ENCODE measurements around the gene MALT1. TPM values are rescaled to one million over a fixed set of nuclear protein-coding genes. Genes with fewer than 3 reads are reported as not detected.

MALT1 gene
- total and polyA plus RNA-seq, 2 donors (not counting 1 experiment from before 2014, with no cell fraction given), result 18.0 to 25.5 TPM

DNA sequence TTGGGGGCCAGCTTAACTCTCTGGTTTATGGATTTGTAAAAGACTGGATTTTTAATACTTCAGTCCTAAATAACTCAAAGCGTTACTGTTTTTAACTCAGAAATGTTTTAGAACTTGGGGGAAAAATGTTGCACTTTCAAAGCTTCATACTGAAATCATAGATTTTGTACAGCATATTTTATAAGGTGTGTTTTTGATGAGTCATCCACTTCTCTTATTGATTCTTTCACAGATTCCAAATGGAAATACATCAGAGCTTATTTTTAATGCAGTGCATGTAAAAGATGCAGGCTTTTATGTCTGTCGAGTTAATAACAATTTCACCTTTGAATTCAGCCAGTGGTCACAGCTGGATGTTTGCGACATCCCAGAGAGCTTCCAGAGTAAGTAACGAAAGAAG lies 28.9 kb downstream of the MALT1 start:
- Histone ChIP-seq H2AFZ (ENCODE audit: low read length) (no peak overlapping the region), H3K9me3 (ENCODE audit: control insufficient read depth, insufficient read depth, low read depth, low read length) (no peaks in the 10 kb centered on the region), H3K79me2 (ENCODE audit: control insufficient read depth, insufficient read depth, low read length) (no peaks in the 10 kb centered on the region), H3K4me2 (ENCODE audit: extremely low read depth, insufficient read depth, low read length) (no peak overlapping the region), H3K4me1 (ENCODE audit: control insufficient read depth, extremely low read depth, insufficient read depth, low read length) (no peaks in the 10 kb centered on the region), H3K36me3 (ENCODE audit: control insufficient read depth, insufficient read depth, low read length) (peaks cover 4% of the 10 kb centered on the region), H3K27me3 (ENCODE audit: control insufficient read depth, insufficient read depth, low read length) (no peaks in the 10 kb centered on the region), H3K9ac (ENCODE audit: insufficient read depth, low read length) (no peak overlapping the region), H4K20me1 (ENCODE audit: control insufficient read depth, extremely low read depth, insufficient read depth, low read length) (no peaks in the 10 kb centered on the region), H3K27ac (ENCODE audit: insufficient read depth, low read length) (no peak overlapping the region), H3K4me3 (replicated peaks in 1 of 4; ENCODE audit: control extremely low read depth in 1 of 4, insufficient read depth in 1 of 4, low read depth in 3 of 4, low read length in 4 of 4) (no peak overlapping the region)
- TF ChIP-seq, protein P1, sequence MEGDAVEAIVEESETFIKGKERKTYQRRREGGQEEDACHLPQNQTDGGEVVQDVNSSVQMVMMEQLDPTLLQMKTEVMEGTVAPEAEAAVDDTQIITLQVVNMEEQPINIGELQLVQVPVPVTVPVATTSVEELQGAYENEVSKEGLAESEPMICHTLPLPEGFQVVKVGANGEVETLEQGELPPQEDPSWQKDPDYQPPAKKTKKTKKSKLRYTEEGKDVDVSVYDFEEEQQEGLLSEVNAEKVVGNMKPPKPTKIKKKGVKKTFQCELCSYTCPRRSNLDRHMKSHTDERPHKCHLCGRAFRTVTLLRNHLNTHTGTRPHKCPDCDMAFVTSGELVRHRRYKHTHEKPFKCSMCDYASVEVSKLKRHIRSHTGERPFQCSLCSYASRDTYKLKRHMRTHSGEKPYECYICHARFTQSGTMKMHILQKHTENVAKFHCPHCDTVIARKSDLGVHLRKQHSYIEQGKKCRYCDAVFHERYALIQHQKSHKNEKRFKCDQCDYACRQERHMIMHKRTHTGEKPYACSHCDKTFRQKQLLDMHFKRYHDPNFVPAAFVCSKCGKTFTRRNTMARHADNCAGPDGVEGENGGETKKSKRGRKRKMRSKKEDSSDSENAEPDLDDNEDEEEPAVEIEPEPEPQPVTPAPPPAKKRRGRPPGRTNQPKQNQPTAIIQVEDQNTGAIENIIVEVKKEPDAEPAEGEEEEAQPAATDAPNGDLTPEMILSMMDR (conservative IDR thresholded peaks at IDR 0.05 in 1 of 2, IDR thresholded peaks at IDR 0.05 in 1 of 2; ENCODE audit: low read depth in 1 of 2, low read length in 2 of 2), result no peak
- TF ChIP-seq EZH2 (IDR thresholded peaks at IDR 0.05; ENCODE audit: low read length, missing control alignments), result no peak
- no peak for DNase-seq (ENCODE audit: low read depth in 2 of 2)

GRCh38 chr18:58712930-58713329 lies 41.7 kb downstream of the MALT1 start:
- TF ChIP-seq, protein P1 (conservative IDR thresholded peaks at IDR 0.05 in 1 of 2, IDR thresholded peaks at IDR 0.05 in 1 of 2; ENCODE audit: low read depth in 1 of 2, low read length in 2 of 2), result no peak
- no peak for TF ChIP-seq EZH2 (IDR thresholded peaks at IDR 0.05; ENCODE audit: low read length, missing control alignments)
- no peaks in the 10 kb centered on the region for H3K36me3 ChIP-seq (ENCODE audit: control insufficient read depth, insufficient read depth, low read length)
- H3K9ac ChIP-seq (ENCODE audit: insufficient read depth, low read length), result no peak overlapping the region
- H3K4me1 ChIP-seq (ENCODE audit: control insufficient read depth, extremely low read depth, insufficient read depth, low read length), result no peaks in the 10 kb centered on the region
- no peak overlapping the region for H2AFZ ChIP-seq (ENCODE audit: low read length)
- H4K20me1 ChIP-seq (ENCODE audit: control insufficient read depth, extremely low read depth, insufficient read depth, low read length), result no peaks in the 10 kb centered on the region
- H3K4me3 ChIP-seq (replicated peaks in 1 of 4; ENCODE audit: control extremely low read depth in 1 of 4, insufficient read depth in 1 of 4, low read depth in 3 of 4, low read length in 4 of 4), result no peak overlapping the region
- no peak for DNase-seq (ENCODE audit: low read depth in 2 of 2)
- H3K27me3 ChIP-seq (ENCODE audit: control insufficient read depth, insufficient read depth, low read length), result no peaks in the 10 kb centered on the region
- H3K9me3 ChIP-seq (ENCODE audit: control insufficient read depth, insufficient read depth, low read depth, low read length), result no peaks in the 10 kb centered on the region
- H3K27ac ChIP-seq (ENCODE audit: insufficient read depth, low read length), result no peak overlapping the region
- no peak overlapping the region for H3K4me2 ChIP-seq (ENCODE audit: extremely low read depth, insufficient read depth, low read length)
- H3K79me2 ChIP-seq (ENCODE audit: control insufficient read depth, insufficient read depth, low read length), result no peaks in the 10 kb centered on the region

DNA sequence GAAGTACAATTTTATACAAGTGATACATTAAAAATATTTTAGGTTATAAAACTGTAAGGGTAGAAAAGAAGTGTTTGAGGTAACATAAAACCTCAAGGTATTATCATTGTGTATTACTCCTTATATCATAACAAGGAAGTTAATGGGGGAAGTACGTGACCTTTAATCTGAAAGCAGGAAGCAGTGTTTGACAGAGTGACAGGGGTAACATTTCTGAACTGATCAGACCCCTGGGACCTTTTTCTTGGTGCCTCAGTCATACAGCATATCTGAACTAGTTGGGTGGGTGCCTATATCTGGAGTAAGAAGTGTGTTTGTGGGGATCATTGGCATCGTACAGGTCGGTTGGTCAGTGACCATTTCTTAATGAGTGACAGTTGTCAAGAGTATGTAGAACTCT lies 43.0 kb downstream of the MALT1 start:
- H3K79me2 ChIP-seq (ENCODE audit: control insufficient read depth, insufficient read depth, low read length), result no peaks in the 10 kb centered on the region
- no peak for TF ChIP-seq EZH2 (IDR thresholded peaks at IDR 0.05; ENCODE audit: low read length, missing control alignments)
- TF ChIP-seq, protein P1 (conservative IDR thresholded peaks at IDR 0.05 in 1 of 2, IDR thresholded peaks at IDR 0.05 in 1 of 2; ENCODE audit: low read depth in 1 of 2, low read length in 2 of 2), result no peak
- DNase-seq (ENCODE audit: low read depth in 2 of 2), result no peak
- no peaks in the 10 kb centered on the region for H3K36me3 ChIP-seq (ENCODE audit: control insufficient read depth, insufficient read depth, low read length)
- no peak overlapping the region for H3K4me3 ChIP-seq (replicated peaks in 1 of 4; ENCODE audit: control extremely low read depth in 1 of 4, insufficient read depth in 1 of 4, low read depth in 3 of 4, low read length in 4 of 4)
- no peak overlapping the region for H3K4me2 ChIP-seq (ENCODE audit: extremely low read depth, insufficient read depth, low read length)
- H2AFZ ChIP-seq (ENCODE audit: low read length), result no peak overlapping the region
- no peaks in the 10 kb centered on the region for H4K20me1 ChIP-seq (ENCODE audit: control insufficient read depth, extremely low read depth, insufficient read depth, low read length)
- no peaks in the 10 kb centered on the region for H3K9me3 ChIP-seq (ENCODE audit: control insufficient read depth, insufficient read depth, low read depth, low read length)
- no peak overlapping the region for H3K27ac ChIP-seq (ENCODE audit: insufficient read depth, low read length)
- H3K9ac ChIP-seq (ENCODE audit: insufficient read depth, low read length), result no peak overlapping the region
- H3K27me3 ChIP-seq (ENCODE audit: control insufficient read depth, insufficient read depth, low read length), result no peaks in the 10 kb centered on the region
- H3K4me1 ChIP-seq (ENCODE audit: control insufficient read depth, extremely low read depth, insufficient read depth, low read length), result no peaks in the 10 kb centered on the region
